GM12892 (cell line): ENCODE data around the gene ZC3H12C.

Source experiments
- DNase-seq: peaks from one replicate; pipeline ENCODE4 v3.0.0; 2011; ENCODE audit not compliant: insufficient read length
- FAIRE-seq: peaks from 2 replicates; lab custom pipeline; 2011; peaks lifted over from hg19 to GRCh38; lab: Jason Lieb, UNC
- POLR2A ChIP-seq: IDR thresholded peaks from 2 replicates; pipeline ENCODE4 v1.6.1; 2011; ENCODE audit warnings: low read depth, low read length, control low read depth
- POLR2AphosphoS5 ChIP-seq: IDR thresholded peaks from 2 replicates; pipeline ENCODE4 v1.6.1; 2011; ENCODE audit warnings: low read depth, low read length, control low read depth
- TAF1 ChIP-seq: IDR thresholded peaks from 2 replicates; pipeline ENCODE4 v1.6.1; 2011; ENCODE audit warnings: low read depth, mild to moderate bottlenecking, control low read depth, low read length, borderline replicate concordance

Gene ZC3H12C

GRCh38 chr11:110219006-110219785, 126.0 kb downstream of the ZC3H12C start:
- FAIRE-seq (no peak), DNase-seq (no peak)
- TF ChIP-seq TAF1 (no peak), POLR2A (no peak), POLR2AphosphoS5 (no peak)
